GM12874 (cell line): ENCODE results near the gene ZNF280D.

Source experiments
- CTCF ChIP-seq: IDR thresholded peaks from 2 replicates; pipeline ENCODE4 v1.5.1; 2011; ENCODE audit warnings: low read depth, mild to moderate bottlenecking, control low read depth, low read length, moderate library complexity; ENCODE audit not compliant: insufficient read depth

The ZNF280D gene

DNA sequence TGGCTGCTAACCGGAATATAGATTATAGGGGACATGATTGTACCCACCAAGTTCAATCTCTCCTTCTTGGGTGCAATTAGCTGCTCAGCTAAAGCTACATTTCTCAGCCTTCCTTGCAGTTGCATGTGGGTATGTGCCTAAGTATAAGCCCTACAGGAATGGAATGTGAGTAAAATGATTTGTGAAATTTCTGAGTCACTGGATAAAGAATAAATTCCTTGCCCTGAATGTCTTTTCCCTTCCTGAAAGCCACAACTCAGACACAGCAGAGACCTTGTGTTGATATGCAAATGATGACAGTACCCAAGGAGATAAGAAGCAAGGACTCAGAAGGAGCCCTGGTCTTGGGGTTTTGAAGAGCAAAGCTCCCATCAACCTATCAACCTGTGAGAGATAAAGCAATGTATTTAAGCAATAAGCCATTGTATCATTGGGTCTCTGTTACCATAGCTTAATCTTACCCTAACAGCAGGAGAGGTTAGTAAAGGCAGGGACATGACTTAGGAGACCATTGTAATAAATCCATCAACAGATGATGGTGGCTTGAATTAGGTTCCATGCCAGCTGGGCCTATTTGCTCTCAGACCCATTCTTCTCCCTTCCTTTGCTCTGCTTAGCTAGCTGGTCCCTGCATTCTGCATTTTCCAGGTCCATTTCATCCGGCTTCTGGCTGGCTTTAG lies 25.6 kb upstream of the ZNF280D start:
- no peak for TF ChIP-seq CTCF

DNA sequence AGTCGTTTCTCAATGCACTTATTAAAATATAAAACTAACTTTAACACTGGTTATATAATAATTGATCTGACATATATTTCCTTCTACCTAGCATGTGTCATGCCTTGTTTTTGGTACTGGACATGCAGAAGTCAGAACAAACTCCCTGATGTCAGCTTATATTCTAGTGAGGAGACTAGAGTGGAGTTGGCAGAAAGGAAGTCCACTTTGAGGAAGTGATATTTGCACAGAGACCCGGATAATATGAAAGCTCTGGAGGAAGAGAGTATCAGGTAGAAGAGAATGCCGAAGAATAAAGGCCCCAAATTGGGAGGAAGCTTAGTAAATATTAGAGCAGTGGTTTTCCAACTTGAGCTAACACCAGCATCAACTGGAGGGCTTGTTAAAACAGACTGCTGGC lies 24.6 kb upstream of the ZNF280D start:
- TF ChIP-seq CTCF: no peak

GRCh38 chr15:56754772-56755370 lies 21.6 kb upstream of the ZNF280D start:
- TF ChIP-seq CTCF: no peak

DNA sequence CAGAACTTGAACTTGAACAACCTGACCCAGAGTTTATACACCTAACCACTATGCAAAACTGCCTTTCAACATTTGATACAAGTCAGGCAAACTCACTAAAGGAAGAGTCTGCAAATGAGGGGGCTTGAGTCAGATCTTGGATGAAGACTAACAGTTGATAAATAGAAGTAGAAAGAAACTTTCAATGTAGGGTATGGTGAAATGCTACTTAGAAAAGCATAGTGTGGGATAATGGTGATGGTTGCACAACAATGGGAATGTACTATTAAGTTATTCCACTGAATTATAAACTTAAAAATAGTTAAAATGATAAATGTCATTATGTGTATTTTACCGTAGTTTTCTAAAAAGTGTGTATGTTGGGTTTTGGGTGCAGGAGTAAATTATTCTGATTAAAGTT lies 19.7 kb upstream of the ZNF280D start:
- no peak for TF ChIP-seq CTCF

GRCh38 chr15:56749982-56750381 lies 16.7 kb upstream of the ZNF280D start:
- no peak for TF ChIP-seq CTCF

DNA sequence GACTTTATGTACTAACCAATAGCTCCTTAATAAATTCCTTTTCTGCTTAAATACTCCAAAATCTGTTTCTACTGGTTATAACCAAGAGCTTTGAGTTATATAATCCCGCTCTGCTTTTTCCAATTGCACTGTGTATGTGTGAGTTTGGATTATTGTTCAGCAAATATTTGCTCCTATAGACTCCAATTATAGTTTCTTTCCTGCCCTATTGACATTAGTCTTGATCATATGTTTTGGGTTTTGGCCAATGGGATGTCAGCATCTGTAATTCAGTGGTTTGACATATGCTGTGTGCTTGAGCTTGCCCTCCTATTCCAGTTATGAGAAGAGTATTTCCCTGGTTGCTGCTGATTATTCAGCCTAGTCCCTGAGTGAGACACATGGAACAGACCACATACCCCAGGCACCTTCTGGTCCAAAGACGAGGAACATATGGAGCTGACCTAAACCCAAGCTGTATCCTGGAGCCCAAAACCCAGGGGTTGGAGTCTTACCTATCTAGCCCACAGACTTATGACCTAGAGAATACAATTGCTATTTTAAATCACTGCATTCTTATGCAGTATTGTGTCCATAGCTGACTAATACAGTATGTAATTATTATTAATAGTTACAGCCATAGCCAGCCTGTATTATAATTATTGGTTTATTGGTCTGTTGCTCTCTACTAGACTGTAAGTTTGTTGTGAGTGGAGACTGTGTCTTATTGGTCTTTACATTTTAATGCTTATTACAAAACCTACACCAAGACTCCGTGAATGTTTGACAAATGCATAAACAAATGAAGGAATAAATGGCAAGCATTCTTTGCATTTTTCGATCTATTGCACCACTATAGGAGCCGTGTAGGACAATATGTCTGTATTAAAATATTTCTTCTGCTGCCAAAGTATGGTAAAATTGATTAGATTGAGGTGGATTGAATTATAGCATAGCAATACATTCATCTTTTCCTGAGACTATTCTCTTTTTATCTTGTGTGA lies 11.7 kb upstream of the ZNF280D start:
- no peak for TF ChIP-seq CTCF

- no peak for TF ChIP-seq CTCF
Observed at GRCh38 chr15:56741541-56741940, 8.2 kb upstream of the ZNF280D start.
